HG03520 (cell line): ENCODE data around the gene DBI.

Experiments
- ATAC-seq: cut with Tn5 transposase; IDR thresholded peaks from one replicate; pipeline ENCODE4 v1.9.1; 2021; ENCODE audit warnings: mild to moderate bottlenecking, moderate library complexity; ENCODE audit not compliant: unreplicated experiment

DBI gene

DNA sequence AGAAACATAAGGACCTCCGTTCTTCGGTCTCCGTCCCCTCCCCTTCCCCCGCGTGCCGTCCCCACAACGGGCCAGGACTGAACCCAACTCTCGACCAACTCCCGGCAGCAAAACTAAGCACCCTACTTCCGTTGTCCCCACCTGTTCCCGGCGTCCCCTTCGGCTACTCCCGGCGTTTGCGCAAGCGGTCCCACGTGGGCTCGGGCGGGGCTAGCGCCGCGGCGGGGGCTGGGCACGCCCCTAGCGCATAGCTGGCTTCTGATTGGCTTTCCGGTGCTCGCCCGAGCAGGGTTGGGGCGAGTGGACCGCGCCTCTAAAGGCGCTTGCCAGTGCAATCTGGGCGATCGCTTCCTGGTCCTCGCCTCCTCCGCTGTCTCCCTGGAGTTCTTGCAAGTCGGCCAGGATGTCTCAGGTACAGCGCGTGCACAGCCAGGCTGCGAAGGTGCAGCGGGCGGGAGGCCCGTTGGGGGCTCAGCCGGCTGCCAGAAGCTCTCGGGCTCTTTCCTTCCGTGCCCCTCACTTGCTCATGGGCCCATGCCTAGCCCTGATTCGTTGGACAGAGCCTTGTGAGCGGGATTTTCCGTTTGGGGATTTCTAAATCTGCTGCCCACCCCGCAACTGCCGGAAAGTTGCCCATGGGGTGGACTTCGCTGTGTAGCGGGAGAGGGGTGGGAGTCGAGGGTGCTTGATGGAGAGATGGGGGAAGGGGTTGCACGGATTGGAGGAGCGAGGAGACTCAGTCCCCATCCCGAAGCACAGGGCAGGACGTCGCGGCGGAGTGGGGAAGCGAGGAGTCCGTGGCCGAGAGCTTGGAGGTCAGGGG lies at the start of gene DBI, which contains the start of gene C2orf76:
TSS of gene DBI (plus strand) at position 329 of the 823 bp plus-strand sequence. CDS start at position 404, 75 bp downstream.
TSS of gene C2orf76 (minus strand) at position 186 of the 823 bp plus-strand sequence. CDS start 26,875 bp downstream, outside the sequence.
- ATAC-seq: peak; percentile 95

DNA sequence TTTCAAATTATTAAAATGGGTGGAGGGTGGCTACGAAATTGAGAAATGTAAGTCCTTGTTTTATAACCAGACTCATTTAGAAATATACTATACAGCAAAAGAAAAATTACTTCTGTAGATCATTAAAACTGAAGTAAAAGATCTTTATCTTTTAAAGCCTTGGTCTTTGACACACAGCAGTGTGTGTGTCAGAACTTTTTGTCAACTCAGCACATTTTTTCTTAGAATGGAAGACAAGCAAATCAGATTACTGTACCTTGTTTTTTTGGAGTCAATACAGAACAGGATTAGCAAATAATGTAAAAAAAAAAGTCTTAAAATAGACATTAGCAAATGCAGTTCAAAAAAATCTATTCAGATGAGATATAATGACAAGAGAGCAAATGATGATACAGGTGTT lies 49.2 kb upstream of the DBI start:
- no peak for ATAC-seq

DNA sequence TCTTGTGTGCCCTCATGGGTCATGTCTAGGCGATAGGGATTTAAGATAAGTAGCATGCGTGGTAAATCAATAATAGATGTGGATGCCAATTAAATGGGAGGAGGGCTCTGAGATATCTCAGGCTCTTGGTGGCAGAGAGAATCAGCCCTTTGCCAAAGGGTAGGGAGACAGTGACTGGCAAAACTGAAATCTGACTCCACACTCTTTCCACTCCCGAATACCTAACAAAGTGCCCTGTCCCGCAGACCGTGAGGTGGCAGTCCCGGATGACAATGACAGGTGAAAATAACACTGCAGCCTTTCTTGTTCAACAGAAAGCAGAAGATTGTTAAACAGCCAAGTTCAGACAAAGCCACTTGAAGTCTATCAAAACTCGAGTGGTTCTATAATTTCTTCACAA lies 47.2 kb upstream of the DBI start:
- ATAC-seq: no peak

DNA sequence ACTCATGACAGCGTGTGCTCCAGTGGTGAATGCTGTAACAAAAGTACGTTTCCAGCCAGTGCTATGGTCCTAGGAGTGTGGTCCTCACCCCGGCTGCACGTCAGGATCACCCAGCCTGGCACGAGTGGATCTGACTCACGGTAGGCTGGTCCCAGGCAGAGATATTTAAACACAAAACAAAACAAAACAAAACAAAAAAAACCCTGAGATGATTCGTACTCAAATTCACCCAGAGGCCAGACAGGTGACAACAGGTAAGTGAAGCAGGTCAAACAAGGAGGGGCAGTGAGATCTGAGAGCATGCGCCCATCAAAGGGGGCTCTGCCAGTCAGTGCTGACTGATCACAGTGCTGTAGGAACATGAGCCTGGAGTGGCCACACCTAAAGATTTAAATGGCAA lies 43.3 kb upstream of the DBI start:
- no peak for ATAC-seq

DNA sequence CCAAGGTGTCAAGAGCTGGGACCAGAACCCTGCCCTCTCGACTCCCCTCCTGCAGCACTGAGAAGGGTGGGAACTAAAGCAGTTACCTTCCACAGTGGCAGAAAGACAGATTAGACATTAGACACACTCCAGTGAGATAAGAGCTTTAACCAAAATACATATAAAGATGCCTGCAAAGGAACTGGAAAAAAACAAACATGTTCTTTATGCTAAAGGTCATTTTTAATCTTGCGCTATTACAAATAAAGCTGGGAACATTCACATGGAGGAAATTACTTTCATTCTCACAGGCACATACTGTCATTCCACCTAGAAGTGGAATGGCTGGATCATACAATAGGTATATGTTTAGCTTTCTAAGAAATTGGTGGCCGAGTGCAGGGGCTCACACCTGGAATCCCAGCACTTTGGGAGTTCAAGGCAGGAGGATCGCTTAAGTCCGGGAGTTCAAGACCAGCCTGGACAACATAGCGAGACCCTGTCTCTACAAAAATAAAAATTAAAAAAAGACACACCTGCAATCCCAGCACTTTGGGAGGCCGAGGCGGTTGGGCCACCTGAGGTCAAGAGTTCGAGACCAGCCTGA lies 42.0 kb upstream of the DBI start:
- ATAC-seq: no peak

DNA sequence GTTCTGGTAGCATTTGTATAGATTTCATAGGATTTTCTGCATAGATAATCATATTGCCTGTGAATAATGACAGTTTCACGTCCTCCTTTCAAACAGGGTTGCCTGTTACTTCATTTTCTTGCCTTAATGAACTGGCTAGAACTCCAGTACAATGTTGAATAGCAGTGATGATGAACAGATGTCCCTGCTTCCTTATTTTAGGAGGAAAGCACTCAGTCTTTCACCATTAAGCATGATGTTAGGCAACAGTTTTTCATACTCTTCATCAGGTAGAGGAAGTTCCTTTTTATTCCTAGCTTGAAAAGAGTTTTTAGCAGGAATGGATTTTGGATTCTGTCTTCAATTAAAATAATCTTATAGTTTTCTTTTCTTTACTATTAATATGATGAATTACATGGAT lies 39.8 kb upstream of the DBI start:
- no peak for ATAC-seq

DNA sequence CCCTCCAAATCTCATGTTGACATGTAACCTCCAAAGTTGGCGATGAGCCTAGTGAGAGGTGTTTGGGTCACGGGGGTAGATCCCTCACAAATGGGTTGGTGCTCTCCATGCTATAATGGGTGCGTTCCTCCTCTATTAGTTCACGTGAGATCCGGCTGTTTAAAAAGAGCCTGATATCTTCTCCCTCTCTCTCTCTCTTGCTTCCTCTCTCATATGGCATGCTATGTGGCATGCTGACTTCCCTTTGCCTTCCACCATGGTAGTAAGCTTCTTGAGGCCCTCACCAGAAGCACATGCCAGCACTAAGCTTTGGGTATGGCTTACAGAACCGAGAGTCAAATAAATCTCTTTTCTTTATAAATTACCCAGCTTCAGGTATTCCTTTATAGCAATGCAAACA lies 39.3 kb upstream of the DBI start:
- ATAC-seq: no peak

DNA sequence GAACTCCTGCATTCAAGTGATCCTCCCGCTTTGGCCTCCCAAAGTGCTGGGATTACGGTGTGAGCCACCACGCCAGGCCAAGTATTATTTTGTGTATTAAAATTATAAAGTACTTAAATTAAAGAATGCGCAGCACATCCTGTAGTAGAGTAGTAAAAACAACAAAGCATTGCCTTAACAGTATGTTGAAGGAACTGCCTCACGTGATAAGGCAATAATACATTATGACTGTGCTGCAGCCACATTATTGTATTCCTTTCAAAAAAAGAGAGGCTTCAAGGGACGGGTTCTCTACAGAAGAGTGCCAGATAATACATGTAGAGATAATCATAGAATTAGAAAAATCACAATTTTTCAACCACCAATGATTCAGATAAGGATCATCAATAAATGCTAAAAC lies 33.8 kb upstream of the DBI start:
- no peak for ATAC-seq

DNA sequence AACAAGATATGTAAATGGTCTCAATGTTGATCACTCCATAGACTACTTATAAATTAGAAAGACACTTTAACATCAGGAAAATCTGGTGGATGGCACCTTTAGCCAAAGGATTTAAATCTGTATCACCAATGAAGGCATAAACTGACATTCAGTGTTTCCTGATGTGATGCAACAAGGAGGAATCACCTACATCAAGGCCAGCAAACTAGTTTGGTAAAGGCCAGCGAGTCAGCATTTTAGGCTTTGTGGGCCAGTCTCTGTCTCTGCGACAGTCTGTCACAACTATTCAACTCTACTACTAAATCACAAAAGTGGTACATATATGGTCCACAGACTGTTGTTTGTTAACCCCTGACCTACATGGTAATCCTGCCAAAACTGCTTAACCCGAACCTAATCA lies 33.4 kb upstream of the DBI start:
- no peak for ATAC-seq

DNA sequence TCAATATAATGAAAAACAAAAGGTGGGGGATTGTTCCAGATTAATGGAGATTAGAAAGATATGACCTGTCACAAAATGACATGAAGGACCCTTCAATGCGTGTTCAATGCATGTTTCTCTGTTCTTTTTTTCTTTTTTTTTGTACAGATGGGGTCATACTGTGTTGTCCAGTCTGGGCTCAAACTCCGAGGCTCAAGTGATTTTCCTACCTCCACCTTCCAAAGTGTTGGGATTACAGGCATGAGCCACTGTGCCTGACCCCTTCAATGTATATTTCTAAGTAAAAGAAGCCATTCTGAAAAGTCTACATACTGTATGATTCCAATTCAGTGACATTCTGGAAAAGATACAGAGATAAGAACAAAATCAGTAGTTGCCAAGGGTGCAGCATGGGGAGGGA lies 32.9 kb upstream of the DBI start:
- no peak for ATAC-seq

DNA sequence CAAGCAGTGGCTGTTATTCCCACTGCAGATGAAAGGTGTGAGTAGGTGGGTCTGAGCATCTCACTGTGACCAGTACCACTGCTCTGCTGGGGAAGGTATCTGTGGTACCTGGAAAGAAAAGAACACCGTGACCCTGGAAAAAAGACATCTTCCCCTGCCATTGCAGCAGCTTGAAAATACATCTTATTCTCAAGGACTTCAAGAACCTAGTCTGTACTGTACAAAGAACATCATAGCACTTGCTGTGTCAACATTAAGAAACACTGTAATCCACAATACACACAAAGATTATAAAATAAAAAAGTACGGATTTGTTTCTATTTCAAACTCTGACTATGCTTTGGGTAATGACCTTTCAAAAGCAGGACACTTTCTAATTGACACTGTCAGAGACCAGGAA lies 29.0 kb upstream of the DBI start:
- ATAC-seq: no peak

DNA sequence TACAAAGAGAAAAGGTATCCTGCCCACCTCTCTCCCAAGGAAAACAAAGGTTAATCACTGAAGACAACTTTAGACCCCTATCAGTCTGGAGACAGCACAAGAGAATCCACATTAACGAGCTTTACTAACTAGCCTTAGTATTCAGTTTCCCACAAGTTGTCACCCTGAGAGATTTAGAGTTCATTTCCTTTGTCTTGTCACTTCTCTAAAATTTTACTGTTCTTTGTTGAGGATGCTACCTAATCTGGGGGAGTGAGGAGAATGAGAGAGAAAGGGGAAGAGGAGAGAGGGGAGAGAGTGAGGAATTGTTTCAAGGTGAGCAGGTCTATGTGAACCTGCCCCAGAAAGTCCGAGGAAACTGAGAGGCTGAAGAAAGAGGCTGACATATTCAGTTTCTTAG lies 28.5 kb upstream of the DBI start:
- no peak for ATAC-seq

DNA sequence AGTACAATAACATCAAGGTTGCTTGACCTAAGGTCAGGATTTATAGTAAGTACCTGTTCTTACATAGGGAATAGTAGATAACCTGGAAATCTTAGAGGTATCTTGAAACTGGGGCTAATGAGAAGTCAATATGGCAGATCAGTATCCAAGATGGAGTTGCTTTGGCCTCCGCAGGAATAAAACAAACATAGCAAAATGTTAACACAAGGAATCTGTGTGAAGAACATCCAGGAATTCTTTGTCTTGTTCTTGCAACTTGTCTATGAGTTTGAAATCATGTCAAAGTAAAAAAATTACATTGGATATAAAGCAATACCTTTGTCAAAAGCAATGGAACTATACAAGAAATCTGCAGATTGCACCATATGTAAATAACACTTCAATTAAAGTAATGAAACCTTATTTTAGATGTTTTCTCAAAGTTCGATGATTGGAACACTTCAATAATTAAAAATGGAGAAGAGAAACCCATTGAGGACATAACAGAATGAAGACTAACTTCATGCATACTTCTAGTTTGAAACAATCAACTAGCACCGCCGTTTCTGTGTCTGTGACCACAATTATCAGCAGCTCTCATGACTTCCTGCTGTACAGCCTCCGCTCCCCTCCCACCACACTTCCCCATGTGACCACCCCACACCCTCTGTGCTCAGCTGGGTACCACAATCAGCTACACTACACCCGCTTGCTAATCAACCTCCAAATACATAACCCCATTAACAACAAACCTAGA lies 27.8 kb upstream of the DBI start:
- ATAC-seq: peak; percentile 99

DNA sequence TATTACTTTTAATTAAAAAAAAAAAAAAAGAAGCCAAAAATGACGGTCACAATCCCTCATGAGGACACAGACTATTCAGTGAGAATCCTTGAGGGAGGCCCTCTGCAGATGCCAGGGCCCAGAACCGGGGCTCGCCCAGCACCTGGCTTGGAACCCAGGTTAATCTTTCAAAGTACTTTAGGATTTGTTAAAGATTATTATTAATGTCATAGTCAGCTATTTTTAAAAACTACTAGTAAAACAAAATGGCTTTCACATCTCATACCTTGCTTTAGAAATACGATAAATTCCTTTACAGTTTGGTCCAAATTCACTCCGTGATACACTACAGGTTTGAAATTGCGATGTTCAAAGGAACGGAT lies 27.2 kb upstream of the DBI start:
- no peak for ATAC-seq

DNA sequence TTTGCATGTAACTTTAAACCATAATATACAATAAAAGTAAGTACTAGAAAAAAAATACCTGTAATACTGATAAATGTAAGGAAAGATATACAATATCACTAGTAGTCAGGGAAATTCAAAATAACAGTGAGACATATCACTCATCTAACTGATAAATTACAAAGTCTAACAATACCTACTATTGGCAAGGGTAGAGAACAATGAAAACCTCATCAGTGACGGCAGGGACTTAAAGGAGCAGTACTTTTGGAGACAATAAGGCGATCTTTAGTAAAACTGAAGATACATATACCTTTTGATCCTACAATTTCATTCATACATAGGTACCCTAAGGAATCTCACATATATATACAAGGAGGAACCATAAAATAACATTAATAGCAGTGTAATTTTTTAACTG lies 25.1 kb upstream of the DBI start:
- no peak for ATAC-seq

DNA sequence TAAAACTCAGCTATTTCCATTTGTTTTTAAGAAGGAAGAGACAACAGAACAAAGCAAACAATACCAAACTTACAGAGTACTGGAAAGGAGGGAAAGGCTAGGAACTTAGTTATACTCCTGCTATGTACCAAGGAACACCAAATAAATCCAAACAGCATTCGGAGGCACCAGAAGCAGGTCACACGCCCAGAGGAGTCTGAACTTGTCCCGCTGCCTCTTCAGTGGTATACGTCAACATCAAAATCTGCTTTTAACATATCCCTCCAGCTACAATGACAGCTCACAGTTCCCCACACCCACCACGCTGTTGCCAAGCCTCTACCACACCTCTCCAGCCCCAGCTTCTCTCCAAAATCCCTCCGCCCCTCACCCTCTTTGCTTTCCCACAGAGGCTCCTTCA lies 17.5 kb upstream of the DBI start:
- ATAC-seq: no peak

DNA sequence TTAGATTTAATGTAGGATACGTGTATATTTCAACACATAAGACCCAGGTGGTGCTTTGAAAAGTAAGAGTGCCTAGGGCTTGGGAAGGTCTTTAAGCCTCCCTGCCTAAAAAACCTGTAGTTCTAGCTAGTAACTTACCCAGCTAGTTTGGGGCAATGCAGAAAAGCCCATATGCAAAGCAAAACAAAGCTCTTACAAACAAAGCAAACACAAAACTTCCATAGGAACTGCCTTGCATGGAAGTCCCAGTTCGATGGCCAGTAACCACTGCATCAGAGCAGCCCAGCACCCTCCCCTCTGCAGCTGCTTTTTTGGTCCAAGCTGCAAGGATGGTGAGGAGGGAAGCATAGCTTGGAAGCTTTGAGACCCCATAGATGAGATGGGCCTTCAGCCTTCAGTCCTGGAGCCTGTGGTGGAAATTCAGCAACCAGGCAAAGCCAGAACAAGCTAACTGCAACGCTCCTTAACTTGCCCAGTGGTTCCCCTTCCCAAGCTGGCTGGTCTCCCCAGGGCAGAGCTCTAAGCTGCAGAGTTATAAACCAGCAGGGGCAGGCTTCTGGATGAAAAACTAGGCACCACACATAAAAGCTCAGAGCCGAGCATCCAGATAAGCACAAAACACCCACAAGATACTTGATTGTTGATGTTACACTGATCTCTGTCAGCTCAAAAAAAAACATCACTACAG lies 16.3 kb upstream of the DBI start:
- no peak for ATAC-seq

DNA sequence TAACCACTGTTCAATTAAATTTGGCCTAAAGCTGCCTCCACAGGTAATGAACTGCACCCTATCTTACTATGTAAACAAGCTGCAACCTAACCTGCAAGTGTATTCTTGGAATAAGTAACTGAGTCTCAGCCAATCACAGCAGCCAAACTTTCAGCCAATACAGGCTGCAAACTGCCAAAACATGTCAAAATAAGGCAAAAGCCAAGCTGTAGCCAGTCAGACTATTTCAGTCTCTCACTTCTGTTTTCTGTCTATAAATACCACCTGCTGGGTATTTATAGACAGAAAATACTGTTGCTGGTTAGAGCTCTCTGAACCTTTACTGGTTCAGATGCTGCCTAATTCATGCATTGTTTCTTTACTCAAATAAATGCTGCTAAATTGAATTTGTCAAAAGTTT lies 14.4 kb upstream of the DBI start:
- peak; percentile 95 for ATAC-seq

DNA sequence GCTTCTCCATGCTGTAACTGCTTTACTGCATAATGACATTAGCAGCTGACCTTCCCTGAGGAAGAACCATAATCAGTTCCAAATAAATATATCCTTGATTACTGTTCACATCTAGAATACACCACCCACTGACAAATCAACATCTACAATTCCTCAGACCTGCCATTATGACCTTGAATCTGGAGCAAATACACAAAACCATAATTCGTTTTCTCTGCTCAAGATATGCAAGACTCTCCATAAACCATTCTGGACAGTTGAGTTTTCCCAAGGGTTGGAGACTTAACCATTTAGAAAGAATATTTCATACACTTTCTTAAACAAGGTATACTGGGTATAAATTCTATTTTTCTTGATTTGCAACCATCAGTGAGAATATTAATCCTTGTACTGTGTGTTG lies 11.9 kb upstream of the DBI start:
- ATAC-seq: no peak

DNA sequence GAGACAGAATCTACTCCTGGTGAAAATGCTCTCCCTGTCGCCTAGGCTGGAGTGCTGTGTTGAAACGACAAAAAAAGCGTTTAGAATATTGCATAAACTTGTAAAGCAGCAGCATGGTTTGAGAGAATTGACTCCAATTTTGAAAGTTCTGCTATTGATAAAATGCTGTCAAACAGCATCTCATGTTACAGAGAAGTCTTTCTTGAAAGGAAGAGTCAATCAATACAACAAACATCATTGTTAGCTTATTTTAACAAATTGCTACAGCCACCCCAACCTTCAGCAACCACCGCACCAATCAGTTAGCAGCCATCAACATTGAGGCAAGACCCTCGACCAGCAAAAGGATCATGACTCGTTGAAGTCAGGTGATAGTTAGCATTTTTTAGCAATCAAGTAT lies 7.0 kb upstream of the DBI start:
- no peak for ATAC-seq

DNA sequence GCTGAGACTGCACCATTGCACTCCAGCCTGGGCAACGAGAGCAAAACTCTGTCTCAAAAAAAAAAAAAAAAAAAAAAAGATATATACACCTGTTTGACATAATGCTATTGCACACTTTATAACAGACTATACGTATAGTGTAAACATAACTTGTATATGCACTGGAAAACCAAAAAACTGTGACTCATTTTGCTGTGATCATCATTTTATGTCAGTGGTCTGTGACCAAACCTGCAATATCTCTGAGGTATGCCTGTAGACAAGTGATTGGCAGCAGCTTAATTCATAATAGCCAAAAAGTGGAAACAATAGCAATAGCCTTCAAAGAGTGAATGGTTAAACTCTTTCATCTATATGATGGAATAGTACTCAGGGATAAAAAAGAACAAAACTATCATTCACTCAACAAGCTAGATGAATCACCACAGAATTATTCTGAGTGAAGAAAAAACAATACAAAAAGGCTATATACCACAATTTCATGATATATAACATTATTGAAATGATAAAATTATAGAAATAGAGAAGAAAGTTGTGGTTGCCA lies 6.3 kb upstream of the DBI start:
- ATAC-seq: no peak
